GM12872 (cell line): Measurements from ENCODE around the gene GTPBP2.

Experiments used
- TF ChIP-seq, protein P1 (sequence below): IDR thresholded peaks from 3 replicates; pipeline ENCODE4 v1.5.1; 2011; ENCODE audit warnings: low read depth, mild to moderate bottlenecking, low read length, moderate library complexity; ENCODE audit not compliant: insufficient read depth

Gene GTPBP2

DNA sequence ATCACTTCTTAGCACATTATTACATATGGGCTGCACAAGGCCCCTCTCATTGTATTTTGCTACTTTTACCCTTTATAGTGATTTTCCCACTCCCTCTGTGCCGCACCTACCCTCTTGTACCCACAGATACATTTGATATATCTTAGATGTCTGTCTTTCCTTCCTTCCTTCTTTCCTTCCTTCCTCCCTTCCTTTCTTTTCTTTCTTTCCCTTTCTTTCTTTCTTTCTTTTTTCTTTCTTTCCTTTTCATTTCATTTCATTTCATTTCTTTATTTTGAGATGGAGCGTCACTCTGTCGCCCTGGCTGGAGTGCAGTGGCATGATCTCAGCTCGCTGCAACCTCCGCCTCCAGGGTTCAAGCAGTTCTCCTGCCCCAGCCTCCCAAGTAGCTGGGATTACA, 40.9 kb downstream of the GTPBP2 start:
- TF ChIP-seq, protein P1, sequence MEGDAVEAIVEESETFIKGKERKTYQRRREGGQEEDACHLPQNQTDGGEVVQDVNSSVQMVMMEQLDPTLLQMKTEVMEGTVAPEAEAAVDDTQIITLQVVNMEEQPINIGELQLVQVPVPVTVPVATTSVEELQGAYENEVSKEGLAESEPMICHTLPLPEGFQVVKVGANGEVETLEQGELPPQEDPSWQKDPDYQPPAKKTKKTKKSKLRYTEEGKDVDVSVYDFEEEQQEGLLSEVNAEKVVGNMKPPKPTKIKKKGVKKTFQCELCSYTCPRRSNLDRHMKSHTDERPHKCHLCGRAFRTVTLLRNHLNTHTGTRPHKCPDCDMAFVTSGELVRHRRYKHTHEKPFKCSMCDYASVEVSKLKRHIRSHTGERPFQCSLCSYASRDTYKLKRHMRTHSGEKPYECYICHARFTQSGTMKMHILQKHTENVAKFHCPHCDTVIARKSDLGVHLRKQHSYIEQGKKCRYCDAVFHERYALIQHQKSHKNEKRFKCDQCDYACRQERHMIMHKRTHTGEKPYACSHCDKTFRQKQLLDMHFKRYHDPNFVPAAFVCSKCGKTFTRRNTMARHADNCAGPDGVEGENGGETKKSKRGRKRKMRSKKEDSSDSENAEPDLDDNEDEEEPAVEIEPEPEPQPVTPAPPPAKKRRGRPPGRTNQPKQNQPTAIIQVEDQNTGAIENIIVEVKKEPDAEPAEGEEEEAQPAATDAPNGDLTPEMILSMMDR = no peak

DNA sequence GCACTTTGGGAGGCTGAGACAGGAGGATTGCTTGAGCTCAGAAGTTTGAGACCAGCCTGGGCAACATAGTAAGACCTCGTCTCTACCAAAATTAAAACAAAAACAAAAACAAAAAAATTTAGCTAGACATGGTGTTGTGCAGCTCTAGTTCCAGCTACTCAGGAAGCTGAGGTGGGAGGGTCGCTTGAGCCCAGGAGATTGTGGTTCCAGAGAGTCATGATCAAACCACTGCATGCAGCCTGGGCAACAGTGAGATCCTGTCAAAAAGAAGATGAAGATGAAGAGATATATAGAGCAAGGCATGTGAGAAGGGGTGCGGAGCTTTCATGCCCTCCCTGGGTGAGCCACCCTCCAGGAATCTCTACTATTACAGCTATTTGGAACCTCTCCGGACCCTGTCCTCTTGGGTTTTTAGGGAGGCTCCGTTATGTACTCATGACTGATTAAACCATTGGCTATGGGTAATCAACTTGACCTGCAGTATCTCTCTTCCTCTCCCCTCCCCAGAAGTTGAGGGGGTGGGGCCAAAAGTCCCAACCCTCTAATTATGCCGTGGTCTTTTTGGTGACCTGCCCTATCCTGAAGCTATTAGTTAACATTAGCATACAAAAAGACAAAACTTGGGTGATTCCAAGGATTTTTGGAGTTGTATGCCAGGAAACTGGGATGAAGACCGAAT, 44.0 kb downstream of the GTPBP2 start:
- TF ChIP-seq, protein P1 = no peak

DNA sequence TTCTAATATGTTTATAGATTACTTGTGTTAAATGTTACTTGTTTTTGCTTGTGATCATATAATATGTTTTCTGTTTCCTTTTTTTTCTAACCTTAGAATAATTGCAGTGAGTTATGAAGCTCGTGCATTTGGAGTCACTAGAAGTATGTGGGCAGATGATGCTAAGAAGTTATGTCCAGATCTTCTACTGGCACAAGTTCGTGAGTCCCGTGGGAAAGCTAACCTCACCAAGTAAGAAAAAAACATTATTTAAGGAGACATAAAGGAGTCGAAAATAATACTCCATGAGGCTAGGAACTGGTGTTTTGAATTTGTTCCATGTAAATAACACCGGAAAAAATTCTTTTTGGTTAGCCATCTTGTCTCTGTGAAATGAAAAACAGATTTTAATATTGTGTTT, 46.2 kb downstream of the GTPBP2 start:
- TF ChIP-seq, protein P1 = no peak

DNA sequence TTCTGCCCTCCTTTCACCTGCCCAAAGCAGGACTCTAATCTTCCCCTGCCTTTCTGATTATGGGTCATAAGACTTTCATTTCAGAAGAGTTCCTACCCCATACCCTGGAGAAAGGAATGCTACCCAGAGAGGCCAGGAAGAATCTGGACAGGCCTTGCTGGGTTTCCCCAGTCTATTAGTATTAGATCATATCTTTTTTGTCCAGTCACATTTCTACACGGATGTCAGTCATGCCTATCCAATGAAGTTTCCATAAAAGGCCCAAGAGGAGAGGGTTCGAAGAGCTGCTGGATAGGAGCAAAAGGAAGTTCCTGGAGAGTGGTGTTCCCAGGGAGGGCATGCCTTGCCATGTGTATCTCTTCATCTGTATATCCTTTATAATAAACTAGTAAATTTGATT, 49.9 kb downstream of the GTPBP2 start:
- TF ChIP-seq, protein P1 = no peak

DNA sequence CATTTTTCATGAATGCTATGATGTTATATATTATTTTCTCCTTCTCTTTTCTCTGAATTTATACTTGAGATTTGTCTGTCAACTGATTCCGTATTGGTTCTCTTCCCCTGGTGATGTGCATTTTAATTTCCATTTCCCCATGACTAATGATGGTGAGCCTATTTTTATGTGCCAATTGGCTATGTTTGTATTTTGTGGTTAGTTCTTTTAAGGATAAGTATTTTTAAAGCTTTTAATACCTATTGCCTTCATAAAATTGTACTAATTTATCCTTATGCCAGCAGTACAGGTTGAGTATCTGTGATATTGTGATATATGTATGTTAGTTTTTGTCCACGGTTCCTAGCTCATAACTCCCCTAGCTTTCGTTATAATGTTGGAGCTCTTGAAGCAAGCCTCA, 50.3 kb downstream of the GTPBP2 start:
- TF ChIP-seq, protein P1 = no peak

DNA sequence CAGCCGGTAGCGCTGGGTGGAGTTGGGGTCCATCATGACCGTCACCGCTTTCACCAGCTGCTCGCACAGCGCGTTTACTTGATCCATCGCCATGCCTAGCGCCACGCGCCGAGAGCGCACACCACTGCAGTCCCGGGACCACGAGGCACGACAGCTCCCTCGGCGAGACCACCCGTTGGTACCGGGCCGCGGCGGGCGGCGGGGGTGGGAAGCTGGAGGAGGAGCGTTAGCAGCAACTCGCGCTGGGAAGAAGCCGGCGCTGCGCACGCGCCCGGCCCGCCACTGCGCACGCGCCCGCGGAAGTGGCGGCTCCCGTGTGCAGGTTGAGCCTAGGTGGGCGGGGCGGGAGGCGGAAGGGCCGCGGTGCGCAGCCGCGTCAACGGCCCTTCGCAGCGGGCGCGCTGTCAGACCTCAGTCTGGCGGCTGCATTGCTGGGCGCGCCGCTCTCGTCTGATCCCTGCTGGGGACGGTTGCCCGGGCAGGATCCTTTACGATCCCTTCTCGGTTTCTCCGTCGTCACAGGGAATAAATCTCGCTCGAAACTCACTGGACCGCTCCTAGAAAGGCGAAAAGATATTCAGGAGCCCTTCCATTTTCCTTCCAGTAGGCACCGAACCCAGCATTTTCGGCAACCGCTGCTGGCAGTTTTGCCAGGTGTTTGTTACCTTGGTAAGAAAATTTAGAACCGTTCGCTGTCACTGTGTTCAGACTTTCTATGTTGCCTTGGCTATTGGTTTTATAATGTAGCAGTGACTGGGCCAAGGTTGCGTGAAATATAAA, 53.1 kb downstream of the GTPBP2 start, which contains the start of the genes POLH and XPO5:
Gene POLH, plus strand, starts transcription at position 414 of the 780 bp plus-strand sequence. CDS start 6,135 bp downstream, outside the sequence.
Gene XPO5, minus strand, starts transcription at position 267 of the 780 bp plus-strand sequence. Its CDS starts 174 bp downstream, at position 93.
- TF ChIP-seq, protein P1 = no peak

DNA sequence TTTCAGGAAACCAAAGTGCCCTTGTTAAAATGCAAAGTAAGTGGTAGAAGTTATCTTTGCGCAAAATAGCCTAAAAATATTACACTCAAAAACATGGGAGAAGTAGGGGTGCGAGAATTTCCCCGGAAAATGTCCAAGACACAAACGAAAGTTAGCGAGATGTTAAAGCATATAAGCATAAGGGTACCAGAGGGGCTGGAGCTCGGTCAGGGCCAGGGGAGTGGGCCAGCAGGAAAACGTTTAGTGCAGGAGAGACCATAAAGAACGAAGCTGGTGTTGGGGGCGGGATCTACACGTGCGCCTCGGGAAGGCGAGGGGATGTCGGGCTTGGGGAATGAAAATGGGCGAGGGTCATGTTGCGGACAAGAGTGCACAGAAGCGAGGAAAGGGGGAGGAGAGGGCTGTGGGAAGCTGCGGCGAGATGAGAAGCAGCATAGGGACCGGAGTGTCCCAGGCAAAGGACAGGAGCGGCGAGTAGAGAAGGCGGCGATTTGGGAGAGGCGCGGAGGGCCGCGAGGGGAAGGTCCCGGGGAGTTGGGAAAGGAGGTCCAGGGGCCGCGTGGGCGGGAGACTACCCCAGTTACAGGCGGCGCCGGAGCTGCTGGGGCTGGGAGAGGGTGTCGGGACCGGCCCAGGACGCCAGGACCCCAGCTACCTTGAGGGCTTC, 53.8 kb downstream of the GTPBP2 start:
- TF ChIP-seq, protein P1 = no peak
